K562 (cell line): ENCODE measurements around the gene ELF2.
"Not testable (repeated sequence)": the region's sequence is repeated elsewhere in the genome, so short reads cannot be mapped to it uniquely, and the experiment has no call there.

Source experiments
- CHCHD3 ChIP-seq: fragments of 250-450 bp; sonication (Bioruptor Pico); IDR thresholded peaks from 2 replicates; pipeline ENCODE4 v2.1.2; 2022; ENCODE audit warnings: mild to moderate bottlenecking
- CSDE1 ChIP-seq, 2 experiments: fragments of 450-650 bp; IDR thresholded peaks; 2 replicates each; pipeline ENCODE4 v1.6.1; 2016; ENCODE audit warnings: mild to moderate bottlenecking in 1 of 2
- HDAC2 ChIP-seq: fragments of 450-650 bp; IDR thresholded peaks from 2 replicates; pipeline ENCODE4 v1.6.1; 2016; ENCODE audit warnings: mild to moderate bottlenecking
- NFYB ChIP-seq: IDR thresholded peaks from 2 replicates; pipeline ENCODE4 v1.6.1; 2011; ENCODE audit warnings: mild to moderate bottlenecking, moderate library complexity; ENCODE audit not compliant: insufficient read length; ENCODE audit errors: extremely low read depth
- POLR2AphosphoS5 ChIP-seq: IDR thresholded peaks from 2 replicates; pipeline ENCODE4 v1.6.1; 2011; ENCODE audit warnings: mild to moderate bottlenecking, low read depth, low read length, moderate library complexity; ENCODE audit not compliant: control insufficient read depth, insufficient read depth
- RAD21 ChIP-seq, 2 experiments: fragments of 250-450 bp in 1 of 2; fragments of 450-650 bp in 1 of 2; sonication (Bioruptor Pico) in 1 of 2; formaldehyde crosslinking in 1 of 2; IDR thresholded peaks in 1 of 2; conservative IDR thresholded peaks in 1 of 2; 2 replicates each; pipeline versions ENCODE4 v1.4.0 to v1.8.0; 2020 to 2022; ENCODE audit warnings: mild to moderate bottlenecking in 2 of 2, moderate library complexity in 1 of 2
- ZC3H11A ChIP-seq: IDR thresholded peaks from 2 replicates; pipeline ENCODE4 v1.6.1; 2012; ENCODE audit warnings: low read depth, low read length, improper control_type of control experiment
- ZNF146 ChIP-seq: IDR thresholded peaks from one replicate; pipeline ENCODE4 v1.6.1; 2018; ENCODE audit warnings: missing compliant biosample characterization; ENCODE audit not compliant: unreplicated experiment
- ZNF282 ChIP-seq: sonication (generic); formaldehyde crosslinking; IDR thresholded peaks from 2 replicates; pipeline ENCODE4 v1.8.1; 2023; ENCODE audit warnings: missing genetic modification reagents
- ZNF431 ChIP-seq: sonication (generic); formaldehyde crosslinking; IDR thresholded peaks from 2 replicates; pipeline ENCODE4 v1.8.0; 2022; ENCODE audit warnings: mild to moderate bottlenecking, missing genetic modification reagents
- ZNF589 ChIP-seq: fragments of 200-800 bp; sonication (Bioruptor generic); IDR thresholded peaks from 2 replicates; pipeline ENCODE4 v1.6.1; 2016; ENCODE audit warnings: low read depth, missing genetic modification characterization, missing compliant biosample characterization
- TF ChIP-seq, protein P1 (sequence below): fragments of 250-450 bp; sonication (Bioruptor Pico); IDR thresholded peaks from 2 replicates; pipeline ENCODE4 v1.5.0; 2021; ENCODE audit warnings: mild to moderate bottlenecking, borderline replicate concordance
- TF ChIP-seq, protein P2 (sequence below), 2 experiments: fragments of 450-650 bp; IDR thresholded peaks; 2 replicates each; pipeline ENCODE4 v1.6.1; 2016; ENCODE audit warnings: mild to moderate bottlenecking in 2 of 2, borderline replicate concordance in 1 of 2, low read depth in 1 of 2, moderate library complexity in 1 of 2
- TF ChIP-seq, protein P3 (sequence below), 3 experiments: IDR thresholded peaks in 2 of 3; conservative IDR thresholded peaks in 1 of 3; 2 replicates each; pipeline ENCODE4 v1.5.1; 2011 to 2012; ENCODE audit warnings: low read length in 3 of 3, mild to moderate bottlenecking in 3 of 3, control low read depth in 2 of 3, improper control_type of control experiment in 1 of 3, inconsistent platforms in 1 of 3, low read depth in 1 of 3, mixed read lengths in 1 of 3, moderate library complexity in 1 of 3; ENCODE audit not compliant: insufficient read depth in 2 of 3

DNA sequence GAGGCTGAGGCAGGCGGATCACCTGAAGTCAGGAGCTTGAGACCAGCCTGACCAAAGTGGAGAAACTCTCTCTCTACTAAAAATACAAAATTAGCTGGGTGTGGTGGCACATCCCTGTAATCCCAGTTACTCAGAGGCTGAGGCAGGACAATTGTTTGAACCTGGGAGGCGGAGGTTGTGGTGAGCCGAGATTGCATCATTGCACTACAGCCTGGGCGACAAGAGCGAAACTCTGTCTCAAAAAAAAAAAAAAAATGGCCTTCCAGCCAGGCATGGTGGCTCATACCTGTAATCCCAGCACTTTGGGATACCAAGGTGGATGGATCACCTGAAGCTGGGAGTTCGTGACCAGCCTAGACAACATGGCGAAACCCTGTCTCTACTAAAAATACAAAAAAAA is 168.7 kb downstream of the ELF2 start:
- TF ChIP-seq, protein P1, sequence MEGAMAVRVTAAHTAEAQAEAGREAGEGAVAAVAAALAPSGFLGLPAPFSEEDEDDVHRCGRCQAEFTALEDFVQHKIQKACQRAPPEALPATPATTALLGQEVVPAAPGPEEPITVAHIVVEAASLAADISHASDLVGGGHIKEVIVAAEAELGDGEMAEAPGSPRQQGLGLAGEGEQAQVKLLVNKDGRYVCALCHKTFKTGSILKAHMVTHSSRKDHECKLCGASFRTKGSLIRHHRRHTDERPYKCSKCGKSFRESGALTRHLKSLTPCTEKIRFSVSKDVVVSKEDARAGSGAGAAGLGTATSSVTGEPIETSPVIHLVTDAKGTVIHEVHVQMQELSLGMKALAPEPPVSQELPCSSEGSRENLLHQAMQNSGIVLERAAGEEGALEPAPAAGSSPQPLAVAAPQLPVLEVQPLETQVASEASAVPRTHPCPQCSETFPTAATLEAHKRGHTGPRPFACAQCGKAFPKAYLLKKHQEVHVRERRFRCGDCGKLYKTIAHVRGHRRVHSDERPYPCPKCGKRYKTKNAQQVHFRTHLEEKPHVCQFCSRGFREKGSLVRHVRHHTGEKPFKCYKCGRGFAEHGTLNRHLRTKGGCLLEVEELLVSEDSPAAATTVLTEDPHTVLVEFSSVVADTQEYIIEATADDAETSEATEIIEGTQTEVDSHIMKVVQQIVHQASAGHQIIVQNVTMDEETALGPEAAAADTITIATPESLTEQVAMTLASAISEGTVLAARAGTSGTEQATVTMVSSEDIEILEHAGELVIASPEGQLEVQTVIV: not testable (repeated sequence)
- not testable (repeated sequence) for TF ChIP-seq ZNF146 (CRISPR knock-in tag); ZNF431; ZC3H11A; HDAC2; ZNF589 (CRISPR knock-in tag); POLR2AphosphoS5; CHCHD3 (CRISPR knock-in tag); NFYB; CSDE1 (IDR thresholded peaks at IDR 0.05); ZNF282 (CRISPR knock-in tag); RAD21 (CRISPR knock-in tag; conservative IDR thresholded peaks at IDR 0.05 in 1 of 2, IDR thresholded peaks at IDR 0.05 in 1 of 2)
- TF ChIP-seq, protein P2, sequence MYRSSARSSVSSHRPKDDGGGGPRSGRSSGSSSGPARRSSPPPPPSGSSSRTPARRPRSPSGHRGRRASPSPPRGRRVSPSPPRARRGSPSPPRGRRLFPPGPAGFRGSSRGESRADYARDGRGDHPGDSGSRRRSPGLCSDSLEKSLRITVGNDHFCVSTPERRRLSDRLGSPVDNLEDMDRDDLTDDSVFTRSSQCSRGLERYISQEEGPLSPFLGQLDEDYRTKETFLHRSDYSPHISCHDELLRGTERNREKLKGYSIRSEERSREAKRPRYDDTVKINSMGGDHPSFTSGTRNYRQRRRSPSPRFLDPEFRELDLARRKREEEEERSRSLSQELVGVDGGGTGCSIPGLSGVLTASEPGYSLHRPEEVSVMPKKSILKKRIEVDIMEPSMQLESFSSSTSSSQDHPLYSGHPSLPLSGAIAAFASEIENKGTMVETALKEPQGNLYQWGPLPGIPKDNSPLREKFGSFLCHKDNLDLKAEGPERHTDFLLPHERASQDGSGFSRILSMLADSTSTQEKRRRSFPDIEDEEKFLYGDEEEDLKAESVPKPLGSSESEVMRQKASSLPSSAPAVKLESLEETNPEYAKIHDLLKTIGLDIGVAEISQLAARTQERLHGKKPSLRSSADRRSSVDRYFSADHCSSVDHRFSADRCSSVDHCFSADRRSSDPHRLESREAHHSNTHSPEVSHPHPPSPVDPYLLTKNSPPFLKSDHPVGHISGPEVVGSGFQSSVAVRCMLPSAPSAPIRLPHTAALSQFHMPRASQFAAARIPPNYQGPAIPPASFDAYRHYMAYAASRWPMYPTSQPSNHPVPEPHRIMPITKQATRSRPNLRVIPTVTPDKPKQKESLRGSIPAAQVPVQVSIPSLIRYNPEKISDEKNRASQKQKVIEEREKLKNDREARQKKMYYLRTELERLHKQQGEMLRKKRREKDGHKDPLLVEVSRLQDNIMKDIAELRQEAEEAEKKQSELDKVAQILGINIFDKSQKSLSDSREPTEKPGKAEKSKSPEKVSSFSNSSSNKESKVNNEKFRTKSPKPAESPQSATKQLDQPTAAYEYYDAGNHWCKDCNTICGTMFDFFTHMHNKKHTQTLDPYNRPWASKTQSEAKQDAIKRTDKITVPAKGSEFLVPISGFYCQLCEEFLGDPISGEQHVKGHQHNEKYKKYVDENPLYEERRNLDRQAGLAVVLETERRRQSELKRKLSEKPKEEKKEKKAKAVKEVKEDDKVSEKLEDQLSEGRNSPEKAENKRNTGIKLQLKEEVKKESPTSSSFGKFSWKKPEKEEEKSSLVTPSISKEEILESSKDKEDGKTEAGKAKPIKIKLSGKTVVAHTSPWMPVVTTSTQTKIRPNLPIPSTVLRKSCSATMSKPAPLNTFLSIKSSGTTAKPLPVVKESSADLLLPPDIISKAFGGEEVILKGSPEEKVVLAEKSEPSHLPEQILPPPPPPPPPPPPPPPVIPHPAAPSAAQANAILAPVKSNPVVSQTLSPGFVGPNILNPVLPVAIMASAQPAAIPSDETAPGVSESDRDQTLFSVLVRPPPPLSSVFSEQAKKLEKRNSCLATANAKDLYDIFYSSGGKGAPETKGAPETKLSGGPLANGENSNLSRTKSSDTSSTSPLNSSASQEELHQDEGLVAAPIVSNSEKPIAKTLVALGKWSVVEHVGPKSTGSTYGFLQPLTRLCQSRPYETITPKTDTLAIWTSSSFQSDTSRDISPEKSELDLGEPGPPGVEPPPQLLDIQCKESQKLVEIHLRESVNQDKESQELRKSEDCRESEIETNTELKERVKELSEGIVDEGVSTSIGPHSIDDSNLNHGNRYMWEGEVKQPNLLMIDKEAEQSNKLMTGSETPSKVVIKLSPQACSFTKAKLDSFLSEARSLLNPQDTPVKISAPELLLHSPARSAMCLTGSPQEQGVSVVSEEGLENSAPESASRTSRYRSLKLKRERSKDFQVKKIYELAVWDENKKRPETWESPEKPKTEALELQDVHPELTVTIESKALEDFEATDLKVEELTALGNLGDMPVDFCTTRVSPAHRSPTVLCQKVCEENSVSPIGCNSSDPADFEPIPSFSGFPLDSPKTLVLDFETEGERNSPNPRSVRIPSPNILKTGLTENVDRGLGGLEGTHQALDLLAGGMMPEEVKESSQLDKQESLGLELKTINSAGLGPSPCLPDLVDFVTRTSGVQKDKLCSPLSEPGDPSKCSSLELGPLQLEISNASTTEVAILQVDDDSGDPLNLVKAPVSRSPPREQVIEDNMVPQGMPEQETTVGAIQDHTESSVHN (IDR thresholded peaks at IDR 0.05; ENCODE audit: borderline replicate concordance in 1 of 2, low read depth in 1 of 2): not testable (repeated sequence)
- TF ChIP-seq, protein P3, sequence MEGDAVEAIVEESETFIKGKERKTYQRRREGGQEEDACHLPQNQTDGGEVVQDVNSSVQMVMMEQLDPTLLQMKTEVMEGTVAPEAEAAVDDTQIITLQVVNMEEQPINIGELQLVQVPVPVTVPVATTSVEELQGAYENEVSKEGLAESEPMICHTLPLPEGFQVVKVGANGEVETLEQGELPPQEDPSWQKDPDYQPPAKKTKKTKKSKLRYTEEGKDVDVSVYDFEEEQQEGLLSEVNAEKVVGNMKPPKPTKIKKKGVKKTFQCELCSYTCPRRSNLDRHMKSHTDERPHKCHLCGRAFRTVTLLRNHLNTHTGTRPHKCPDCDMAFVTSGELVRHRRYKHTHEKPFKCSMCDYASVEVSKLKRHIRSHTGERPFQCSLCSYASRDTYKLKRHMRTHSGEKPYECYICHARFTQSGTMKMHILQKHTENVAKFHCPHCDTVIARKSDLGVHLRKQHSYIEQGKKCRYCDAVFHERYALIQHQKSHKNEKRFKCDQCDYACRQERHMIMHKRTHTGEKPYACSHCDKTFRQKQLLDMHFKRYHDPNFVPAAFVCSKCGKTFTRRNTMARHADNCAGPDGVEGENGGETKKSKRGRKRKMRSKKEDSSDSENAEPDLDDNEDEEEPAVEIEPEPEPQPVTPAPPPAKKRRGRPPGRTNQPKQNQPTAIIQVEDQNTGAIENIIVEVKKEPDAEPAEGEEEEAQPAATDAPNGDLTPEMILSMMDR (IDR thresholded peaks at IDR 0.05 in 2 of 3, conservative IDR thresholded peaks at IDR 0.05 in 1 of 3; ENCODE audit: insufficient read depth in 2 of 3, low read depth in 1 of 3, low read length in 3 of 3): not testable (repeated sequence)
